ENCODE data around the gene DBP.
A peak's percentile ranks its signal among the peaks of the same experiment; 100 is the strongest.

DBP gene

DNA sequence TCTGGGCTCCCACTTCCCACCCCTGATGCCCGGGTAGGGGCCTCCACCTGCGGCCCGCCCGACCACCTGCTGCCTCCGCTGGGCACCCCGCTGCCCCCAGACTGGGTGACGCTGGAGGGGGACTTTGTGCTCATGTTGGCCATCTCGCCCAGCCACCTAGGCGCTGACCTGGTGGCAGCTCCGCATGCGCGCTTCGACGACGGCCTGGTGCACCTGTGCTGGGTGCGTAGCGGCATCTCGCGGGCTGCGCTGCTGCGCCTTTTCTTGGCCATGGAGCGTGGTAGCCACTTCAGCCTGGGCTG is 7.9 kb downstream of the DBP start:
- Histone ChIP-seq H4K91ac (ENCODE audit: low read depth, low read length, poor library complexity) (no peak overlapping the region), H3K4me2 (ENCODE audit: insufficient read depth, low read length, poor library complexity, severe bottlenecking) (no peak overlapping the region), H2BK5ac (ENCODE audit: low read length) (peak overlapping the region; percentile 54), H3K36me3 (replicated peaks in 1 of 2; ENCODE audit: control insufficient read depth in 2 of 2, insufficient read depth in 2 of 2, low read length in 2 of 2) (peaks cover 9 to 45% of the 10 kb centered on the region in 2 donors), H3K14ac (ENCODE audit: low read length) (no peak overlapping the region), H2BK15ac (ENCODE audit: low read length) (peak overlapping the region; percentile 95), H3K4me3 (ENCODE audit: low read length in 2 of 2) (peak overlapping the region in 1 of 2 donors; percentile 33), H3K4me1 (ENCODE audit: control insufficient read depth in 2 of 2, insufficient read depth in 1 of 2, low read depth in 1 of 2, low read length in 2 of 2) (peaks cover 23 to 29% of the 10 kb centered on the region in 2 donors), H3K9me3 (replicated peaks in 1 of 2; ENCODE audit: control insufficient read depth in 2 of 2, insufficient read depth in 1 of 2, low read depth in 1 of 2, low read length in 2 of 2) (no peaks in the 10 kb centered on the region), H2AK5ac (ENCODE audit: low read depth, low read length) (peak overlapping the region; percentile 97), H3K4ac (ENCODE audit: low read length) (peak overlapping the region; percentile 2), H3K79me1 (ENCODE audit: low read depth, low read length) (peaks cover 5% of the 10 kb centered on the region), H2AFZ (ENCODE audit: low read length) (no peak overlapping the region), H3K23ac (ENCODE audit: low read depth, low read length, poor library complexity) (peak overlapping the region; percentile 39), H3K27ac (replicated peaks; ENCODE audit: low read length) (peak overlapping the region; percentile 67), H2BK120ac (ENCODE audit: low read depth, low read length) (peak overlapping the region; percentile 84), H4K8ac (ENCODE audit: low read depth, low read length) (no peak overlapping the region), H3K9ac (ENCODE audit: low read depth, low read length, poor library complexity) (peak overlapping the region; percentile 64), H3K27me3 (ENCODE audit: control insufficient read depth in 3 of 3, insufficient read depth in 3 of 3, low read depth in 1 of 3, low read length in 3 of 3) (no peaks in the 10 kb centered on the region), H3K18ac (ENCODE audit: low read length) (peak overlapping the region; percentile 86), H2BK12ac (ENCODE audit: low read length) (peak overlapping the region; percentile 33)
- no peak for DNase-seq (ENCODE audit: low spot score)
- no CpG with 5 or more reads among the region's 22 CpGs for WGBS, 2 donors (ENCODE audit: extremely low coverage in 2 of 2, insufficient read length in 2 of 2, insufficient replicate concordance in 1 of 2)

DNA sequence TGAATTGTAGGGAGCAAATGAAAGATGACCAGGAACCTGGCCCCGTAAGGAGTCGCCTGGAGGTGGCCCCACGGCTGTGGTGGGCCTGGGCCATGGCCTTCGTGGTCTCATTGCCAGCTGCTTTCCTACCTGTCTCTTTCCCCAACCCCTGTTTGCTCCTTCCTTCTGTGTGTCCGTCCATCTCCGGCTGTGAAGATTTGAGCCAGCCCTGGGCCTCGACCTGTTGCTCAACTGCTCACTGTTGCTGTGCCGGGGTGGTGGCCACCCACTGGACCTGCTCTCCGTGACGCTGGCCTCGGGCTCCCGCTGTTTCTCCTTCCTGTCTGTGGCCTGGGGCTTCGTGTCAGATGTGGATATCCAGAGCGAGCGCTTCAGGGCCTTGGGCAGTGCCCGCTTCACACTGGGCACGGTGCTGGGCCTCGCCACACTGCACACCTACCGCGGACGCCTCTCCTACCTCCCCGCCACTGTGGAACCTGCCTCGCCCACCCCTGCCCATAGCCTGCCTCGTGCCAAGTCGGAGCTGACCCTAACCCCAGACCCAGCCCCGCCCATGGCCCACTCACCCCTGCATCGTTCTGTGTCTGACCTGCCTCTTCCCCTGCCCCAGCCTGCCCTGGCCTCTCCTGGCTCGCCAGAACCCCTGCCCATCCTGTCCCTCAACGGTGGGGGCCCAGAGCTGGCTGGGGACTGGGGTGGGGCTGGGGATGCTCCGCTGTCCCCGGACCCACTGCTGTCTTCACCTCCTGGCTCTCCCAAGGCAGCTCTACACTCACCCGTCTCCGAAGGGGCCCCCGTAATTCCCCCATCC is 8.5 kb downstream of the DBP start:
- DNase-seq (ENCODE audit: low spot score): no peak
- no peaks in the 10 kb centered on the region for H3K27me3 ChIP-seq (ENCODE audit: control insufficient read depth in 3 of 3, insufficient read depth in 3 of 3, low read depth in 1 of 3, low read length in 3 of 3)
- H3K36me3 ChIP-seq (replicated peaks in 1 of 2; ENCODE audit: control insufficient read depth in 2 of 2, insufficient read depth in 2 of 2, low read length in 2 of 2): peaks cover 9 to 45% of the 10 kb centered on the region in 2 donors
- H3K4me2 ChIP-seq (ENCODE audit: insufficient read depth, low read length, poor library complexity, severe bottlenecking): no peak overlapping the region
- peak overlapping the region; percentile 97 for H2AK5ac ChIP-seq (ENCODE audit: low read depth, low read length)
- H3K9me3 ChIP-seq (replicated peaks in 1 of 2; ENCODE audit: control insufficient read depth in 2 of 2, insufficient read depth in 1 of 2, low read depth in 1 of 2, low read length in 2 of 2): no peaks in the 10 kb centered on the region
- WGBS, 2 donors (ENCODE audit: extremely low coverage in 2 of 2, insufficient read length in 2 of 2, insufficient replicate concordance in 1 of 2): no CpG with 5 or more reads among the region's 34 CpGs
- H4K91ac ChIP-seq (ENCODE audit: low read depth, low read length, poor library complexity): no peak overlapping the region
- no peak overlapping the region for H2AFZ ChIP-seq (ENCODE audit: low read length)
- peak overlapping the region; percentile 32 for H3K27ac ChIP-seq (replicated peaks; ENCODE audit: low read length)
- H4K8ac ChIP-seq (ENCODE audit: low read depth, low read length): no peak overlapping the region
- no peak overlapping the region for H3K4me3 ChIP-seq (ENCODE audit: low read length in 2 of 2)
- H3K23ac ChIP-seq (ENCODE audit: low read depth, low read length, poor library complexity): peak overlapping the region; percentile 74
- H3K9ac ChIP-seq (ENCODE audit: low read depth, low read length, poor library complexity): no peak overlapping the region
- peaks cover 5% of the 10 kb centered on the region for H3K79me1 ChIP-seq (ENCODE audit: low read depth, low read length)
- peaks cover 20 to 25% of the 10 kb centered on the region in 2 donors for H3K4me1 ChIP-seq (ENCODE audit: control insufficient read depth in 2 of 2, insufficient read depth in 1 of 2, low read depth in 1 of 2, low read length in 2 of 2)
- H3K18ac ChIP-seq (ENCODE audit: low read length): peak overlapping the region; percentile 86
- H3K4ac ChIP-seq (ENCODE audit: low read length): no peak overlapping the region
- H2BK5ac ChIP-seq (ENCODE audit: low read length): peak overlapping the region; percentile 54
- peak overlapping the region; percentile 68 for H2BK12ac ChIP-seq (ENCODE audit: low read length)
- no peak overlapping the region for H3K14ac ChIP-seq (ENCODE audit: low read length)
- peak overlapping the region; percentile 95 for H2BK15ac ChIP-seq (ENCODE audit: low read length)
- H2BK120ac ChIP-seq (ENCODE audit: low read depth, low read length): peak overlapping the region; percentile 84

DNA sequence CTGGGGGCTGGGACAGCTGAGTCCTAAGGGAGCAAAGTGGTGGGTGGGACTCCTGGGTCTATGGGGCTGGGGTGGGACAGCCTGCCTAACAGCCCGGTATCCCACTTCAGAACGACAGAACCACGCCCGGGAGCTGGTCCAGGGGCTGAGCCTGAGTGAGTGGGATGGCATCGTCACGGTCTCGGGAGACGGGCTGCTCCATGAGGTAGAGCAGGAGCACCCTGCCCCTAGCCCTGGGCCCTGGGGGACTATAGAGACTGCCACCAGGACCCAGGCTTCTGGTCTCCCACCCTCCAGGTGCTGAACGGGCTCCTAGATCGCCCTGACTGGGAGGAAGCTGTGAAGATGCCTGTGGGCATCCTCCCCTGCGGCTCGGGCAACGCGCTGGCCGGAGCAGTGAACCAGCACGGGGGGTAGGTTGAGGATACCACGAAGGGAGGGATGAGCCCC is 9.3 kb downstream of the DBP start:
- H3K4ac ChIP-seq (ENCODE audit: low read length): no peak overlapping the region
- H3K4me3 ChIP-seq (ENCODE audit: low read length in 2 of 2): no peak overlapping the region
- H3K9me3 ChIP-seq (replicated peaks in 1 of 2; ENCODE audit: control insufficient read depth in 2 of 2, insufficient read depth in 1 of 2, low read depth in 1 of 2, low read length in 2 of 2): no peaks in the 10 kb centered on the region
- H2AFZ ChIP-seq (ENCODE audit: low read length): no peak overlapping the region
- H3K4me1 ChIP-seq (ENCODE audit: control insufficient read depth in 2 of 2, insufficient read depth in 1 of 2, low read depth in 1 of 2, low read length in 2 of 2): peaks cover 18 to 28% of the 10 kb centered on the region in 2 donors
- no peak overlapping the region for H3K4me2 ChIP-seq (ENCODE audit: insufficient read depth, low read length, poor library complexity, severe bottlenecking)
- no peak overlapping the region for H4K8ac ChIP-seq (ENCODE audit: low read depth, low read length)
- H3K36me3 ChIP-seq (replicated peaks in 1 of 2; ENCODE audit: control insufficient read depth in 2 of 2, insufficient read depth in 2 of 2, low read length in 2 of 2): peaks cover 5 to 43% of the 10 kb centered on the region in 2 donors
- H3K27ac ChIP-seq (replicated peaks; ENCODE audit: low read length): no peak overlapping the region
- no peak overlapping the region for H2BK15ac ChIP-seq (ENCODE audit: low read length)
- H3K9ac ChIP-seq (ENCODE audit: low read depth, low read length, poor library complexity): no peak overlapping the region
- H3K18ac ChIP-seq (ENCODE audit: low read length): peak overlapping the region; percentile 13
- peak overlapping the region; percentile 41 for H2AK5ac ChIP-seq (ENCODE audit: low read depth, low read length)
- DNase-seq (ENCODE audit: low spot score): no peak
- H2BK12ac ChIP-seq (ENCODE audit: low read length): no peak overlapping the region
- H3K14ac ChIP-seq (ENCODE audit: low read length): no peak overlapping the region
- H3K79me1 ChIP-seq (ENCODE audit: low read depth, low read length): peaks cover 5% of the 10 kb centered on the region
- H3K27me3 ChIP-seq (ENCODE audit: control insufficient read depth in 3 of 3, insufficient read depth in 3 of 3, low read depth in 1 of 3, low read length in 3 of 3): no peaks in the 10 kb centered on the region
- H2BK120ac ChIP-seq (ENCODE audit: low read depth, low read length): no peak overlapping the region
- no peak overlapping the region for H3K23ac ChIP-seq (ENCODE audit: low read depth, low read length, poor library complexity)
- H2BK5ac ChIP-seq (ENCODE audit: low read length): peak overlapping the region; percentile 54
- WGBS, 2 donors (ENCODE audit: extremely low coverage in 2 of 2, insufficient read length in 2 of 2, insufficient replicate concordance in 1 of 2): no CpG with 5 or more reads among the region's 17 CpGs
- no peak overlapping the region for H4K91ac ChIP-seq (ENCODE audit: low read depth, low read length, poor library complexity)

DNA sequence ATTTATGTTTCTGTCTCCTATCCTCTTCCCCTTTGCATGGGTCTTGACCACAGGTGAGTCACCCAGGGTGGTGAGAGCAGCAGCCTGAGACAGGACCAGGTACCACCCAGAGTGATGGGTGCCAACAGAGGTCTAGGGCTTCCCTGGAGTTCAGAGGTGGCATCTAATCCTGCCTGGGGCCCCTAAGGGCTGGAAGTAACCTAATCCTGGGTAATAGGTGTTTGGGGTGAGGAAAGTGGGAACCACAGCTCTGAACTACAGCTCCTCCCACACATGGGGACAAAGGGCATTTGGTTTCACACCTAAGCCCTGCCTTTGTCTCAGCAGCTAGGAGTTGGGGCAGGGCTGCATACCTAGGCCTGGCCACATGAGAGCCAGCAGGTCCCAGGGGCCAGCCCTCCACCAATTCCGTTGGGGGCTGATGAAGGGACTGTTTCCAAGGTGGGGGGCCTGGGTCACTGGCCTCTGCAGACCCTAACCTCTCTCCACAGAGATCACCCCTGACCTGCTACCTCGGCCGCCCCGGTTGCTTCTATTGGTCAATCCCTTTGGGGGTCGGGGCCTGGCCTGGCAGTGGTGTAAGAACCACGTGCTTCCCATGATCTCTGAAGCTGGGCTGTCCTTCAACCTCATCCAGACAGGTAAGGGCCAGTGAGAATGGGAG is 9.8 kb downstream of the DBP start:
- no peak overlapping the region for H3K18ac ChIP-seq (ENCODE audit: low read length)
- no peak overlapping the region for H2BK12ac ChIP-seq (ENCODE audit: low read length)
- H3K4me3 ChIP-seq (ENCODE audit: low read length in 2 of 2): no peak overlapping the region
- peaks cover 18 to 25% of the 10 kb centered on the region in 2 donors for H3K4me1 ChIP-seq (ENCODE audit: control insufficient read depth in 2 of 2, insufficient read depth in 1 of 2, low read depth in 1 of 2, low read length in 2 of 2)
- H2BK5ac ChIP-seq (ENCODE audit: low read length): no peak overlapping the region
- H3K4me2 ChIP-seq (ENCODE audit: insufficient read depth, low read length, poor library complexity, severe bottlenecking): no peak overlapping the region
- no peak for DNase-seq (ENCODE audit: low spot score)
- WGBS, 2 donors (ENCODE audit: extremely low coverage in 2 of 2, insufficient read length in 2 of 2, insufficient replicate concordance in 1 of 2): no CpG with 5 or more reads among the region's 6 CpGs
- H4K91ac ChIP-seq (ENCODE audit: low read depth, low read length, poor library complexity): no peak overlapping the region
- H3K9me3 ChIP-seq (replicated peaks in 1 of 2; ENCODE audit: control insufficient read depth in 2 of 2, insufficient read depth in 1 of 2, low read depth in 1 of 2, low read length in 2 of 2): no peaks in the 10 kb centered on the region
- no peak overlapping the region for H2BK120ac ChIP-seq (ENCODE audit: low read depth, low read length)
- H3K14ac ChIP-seq (ENCODE audit: low read length): no peak overlapping the region
- no peak overlapping the region for H3K9ac ChIP-seq (ENCODE audit: low read depth, low read length, poor library complexity)
- no peak overlapping the region for H2BK15ac ChIP-seq (ENCODE audit: low read length)
- no peak overlapping the region for H3K23ac ChIP-seq (ENCODE audit: low read depth, low read length, poor library complexity)
- H3K27ac ChIP-seq (replicated peaks; ENCODE audit: low read length): no peak overlapping the region
- no peaks in the 10 kb centered on the region for H3K27me3 ChIP-seq (ENCODE audit: control insufficient read depth in 3 of 3, insufficient read depth in 3 of 3, low read depth in 1 of 3, low read length in 3 of 3)
- no peak overlapping the region for H2AFZ ChIP-seq (ENCODE audit: low read length)
- H3K79me1 ChIP-seq (ENCODE audit: low read depth, low read length): peaks cover 5% of the 10 kb centered on the region
- H3K4ac ChIP-seq (ENCODE audit: low read length): no peak overlapping the region
- H4K8ac ChIP-seq (ENCODE audit: low read depth, low read length): no peak overlapping the region
- peaks cover 4 to 43% of the 10 kb centered on the region in 2 donors for H3K36me3 ChIP-seq (replicated peaks in 1 of 2; ENCODE audit: control insufficient read depth in 2 of 2, insufficient read depth in 2 of 2, low read length in 2 of 2)
- peak overlapping the region; percentile 41 for H2AK5ac ChIP-seq (ENCODE audit: low read depth, low read length)

All from neuronal stem cell (in vitro differentiated cells).